Neural cell (in vitro differentiated cells): Measurements from ENCODE around the gene KRTAP13-4.

Experiments
- CTCF ChIP-seq: fragments of 450-650 bp; IDR thresholded peaks from 2 replicates; pipeline ENCODE4 v1.5.1; 2014; ENCODE audit warnings: antibody characterized with exemption, mild to moderate bottlenecking, moderate library complexity; ENCODE audit not compliant: poor library complexity, severe bottlenecking
- EP300 ChIP-seq: fragments of 450-650 bp; conservative IDR thresholded peaks from 2 replicates; pipeline ENCODE4 v1.6.1; 2014; ENCODE audit warnings: antibody characterized with exemption, mild to moderate bottlenecking, moderate library complexity; ENCODE audit not compliant: poor library complexity, severe bottlenecking
- EZH2 ChIP-seq: fragments of 200-600, 300-800 bp; shearing (Covaris generic), sonication (generic); IDR thresholded peaks from 2 replicates; pipeline ENCODE4 v1.6.1; 2014; ENCODE audit warnings: antibody characterized with exemption, low read length, borderline replicate concordance, mild to moderate bottlenecking; ENCODE audit not compliant: insufficient read depth, poor library complexity, severe bottlenecking
- POLR2AphosphoS5 ChIP-seq: IDR thresholded peaks from 2 replicates; pipeline ENCODE4 v1.6.1; 2012
- RAD21 ChIP-seq: fragments of 450-650 bp; conservative IDR thresholded peaks from 2 replicates; pipeline ENCODE4 v1.6.1; 2014; ENCODE audit warnings: antibody characterized with exemption, mild to moderate bottlenecking, moderate library complexity
- SMC3 ChIP-seq: fragments of 450-650 bp; conservative IDR thresholded peaks from 2 replicates; pipeline ENCODE4 v1.6.1; 2014; ENCODE audit warnings: antibody characterized with exemption, mild to moderate bottlenecking, moderate library complexity; ENCODE audit not compliant: poor library complexity
- TAF1 ChIP-seq: IDR thresholded peaks from 2 replicates; pipeline ENCODE4 v1.6.1; 2012; ENCODE audit warnings: low read depth

GRCh38 chr21:30425826-30426225, 4.2 kb upstream of the KRTAP13-4 start, which contains the start of gene KRTAP13-3:
- TF ChIP-seq CTCF (no peak), POLR2AphosphoS5 (no peak), EZH2 (no peak), EP300 (no peak), TAF1 (no peak), SMC3 (no peak), RAD21 (no peak)
